ENCODE measurements around the gene UBE2D4. TPM values are rescaled to one million over a fixed set of nuclear protein-coding genes. Genes with fewer than 3 reads are reported as not detected.

Gene UBE2D4
- total and polyA plus RNA-seq, 2 donors (not counting 3 experiments of a cell fraction or from before 2014, with no cell fraction given): 11.3 to 19.8 TPM

- FAIRE-seq (no peak), DNase-seq (ENCODE audit: low read depth, low spot score) (no peak)
- Histone ChIP-seq H3K27me3 (ENCODE audit: control insufficient read depth in 2 of 2, insufficient read depth in 2 of 2, low read length in 2 of 2) (no peaks in the 10 kb centered on the region), H3K4me1 (ENCODE audit: control insufficient read depth, extremely low read depth, insufficient read depth, low read length) (peaks cover 3% of the 10 kb centered on the region), H4K20me1 (replicated peaks; ENCODE audit: control insufficient read depth, extremely low read depth, insufficient read depth, low read length) (no peaks in the 10 kb centered on the region), H3K79me2 (ENCODE audit: control insufficient read depth, insufficient read depth, low read length) (no peaks in the 10 kb centered on the region), H3K9me3 (replicated peaks; ENCODE audit: control insufficient read depth, insufficient read depth, low read length) (no peaks in the 10 kb centered on the region), H3K27ac (ENCODE audit: insufficient read depth, low read depth, low read length) (peak overlapping the region; percentile 1), H3K4me2 (ENCODE audit: insufficient read depth, low read length) (peak overlapping the region; percentile 76), H3K4me3 (replicated peaks in 1 of 3; ENCODE audit: insufficient read depth in 1 of 3, low read depth in 1 of 3, low read length in 3 of 3) (peak overlapping the region; percentile 11 to 70 (median 46)), H3K9ac (replicated peaks; ENCODE audit: extremely low read depth, insufficient read depth, low read length) (peak overlapping the region; percentile 62), H3K9me1 (replicated peaks; ENCODE audit: control insufficient read depth, extremely low read depth, insufficient read depth, low read length) (no peaks in the 10 kb centered on the region), H3K36me3 (ENCODE audit: control insufficient read depth in 2 of 2, extremely low read depth in 1 of 2, insufficient read depth in 2 of 2, low read length in 2 of 2) (no peaks in the 10 kb centered on the region), H2AFZ (ENCODE audit: low read depth, low read length) (peak overlapping the region; percentile 97)
- BruUV-seq (replicated peaks): no TSS peak
- dilution Hi-C loops (cut with MboI; ENCODE audit: extremely low pct_ligation_motif_present, low sequenced_read_pairs) (no loop called here), intact Hi-C loops (cut with micrococcal nuclease) (loop anchor here (1.0 kb wide), 2 partner anchors 20 to 47 kb away; partner anchors contain the start of gene URGCP)
- ChIA-PET CTCF (no interaction called here), POLR2A (no interaction called here)
- TF ChIP-seq POLR2A (IDR thresholded peaks at IDR 0.05; ENCODE audit: low read depth, low read length) (no peak), POLR2AphosphoS5 (IDR thresholded peaks at IDR 0.05; ENCODE audit: insufficient read depth, low read depth, low read length) (no peak), MYC (IDR thresholded peaks at IDR 0.05; ENCODE audit: low read depth, low read length) (no peak), GATA2 (IDR thresholded peaks at IDR 0.05; ENCODE audit: insufficient read depth, insufficient read length, low read depth, low read length) (no peak), JUN (IDR thresholded peaks at IDR 0.05; ENCODE audit: borderline replicate concordance, insufficient read depth, insufficient read length, low read depth) (no peak), MAX (IDR thresholded peaks at IDR 0.05; ENCODE audit: insufficient read depth, insufficient read length) (no peak), EZH2 (IDR thresholded peaks at IDR 0.05; ENCODE audit: borderline replicate concordance, low read depth, low read length, severe bottlenecking) (no peak), FOS (IDR thresholded peaks at IDR 0.05; ENCODE audit: borderline replicate concordance, insufficient read depth, low read length) (no peak), CTCF (IDR thresholded peaks at IDR 0.05; ENCODE audit: extremely low read depth in 1 of 2, insufficient read depth in 1 of 2, low read depth in 1 of 2, low read length in 2 of 2) (no peak)
These were observed 525 bp downstream of the UBE2D4 start for GRCh38 chr7:43926798-43927123.

Data from endothelial cell of umbilical vein (primary cell).